PC-3 (cell line): ENCODE results near the gene SEPTIN10. TPM values are rescaled to one million over a fixed set of nuclear protein-coding genes. Genes with fewer than 3 reads are reported as not detected.

Experiments used
- ATAC-seq: fragments of 200-7000 bp; cut with Tn5 transposase; 2 replicates; pipeline ENCODE4 v1.9.1; 2020; ENCODE audit warnings: mild to moderate bottlenecking, moderate library complexity
- Bru-seq: library from RNA; stranded (reverse); fragments of 400-500 nt; gene quantifications from one replicate; lab custom pipeline; 2021; lab: Mats Ljungman, UMichigan
- BruChase-seq, 2 experiments: library from RNA; stranded (reverse); fragments of 400-500 nt; gene quantifications; one replicate each; lab custom pipeline; 2021; lab: Mats Ljungman, UMichigan
- BruUV-seq: library from RNA; stranded (reverse); fragments of 400-500 nt; replicated peaks from 2 replicates; lab custom pipeline; 2021; lab: Mats Ljungman, UMichigan
- CTCF ChIA-PET: fragments of 300-600 bp; sonication (Branson Sonifier 250); formaldehyde crosslinking; loops from one replicate; lab custom pipeline; 2022; ENCODE audit warnings: antibody characterized with exemption; lab: Charles Lee
- POLR2A ChIA-PET: fragments of 300-600 bp; sonication (Branson Sonifier 250); formaldehyde crosslinking; loops from one replicate; lab custom pipeline; 2022; ENCODE audit warnings: antibody characterized with exemption; ENCODE audit not compliant: unreplicated experiment; lab: Charles Lee
- DNase-seq: peaks from one replicate; pipeline ENCODE4 v3.0.0-alpha.2; 2015
- H2AFZ ChIP-seq: fragments of 300-600 bp; sonication (generic); 2 replicates; pipeline ENCODE4 v1.6.0; 2016; ENCODE audit warnings: antibody characterized with exemption, low read length
- H3F3A ChIP-seq: fragments of 300-600 bp; sonication (generic); one replicate; pipeline ENCODE4 v1.6.0; 2017; ENCODE audit warnings: antibody characterized with exemption, low read length, control low read depth, mild to moderate bottlenecking; ENCODE audit not compliant: unreplicated experiment
- H3K27ac ChIP-seq: fragments of 300-600 bp; sonication (generic); 2 replicates; pipeline ENCODE4 v1.5.1; 2016; ENCODE audit warnings: mild to moderate bottlenecking, low read length
- H3K27me3 ChIP-seq: fragments of 300-600 bp; sonication (generic); 2 replicates; pipeline ENCODE4 v1.6.1; 2016; ENCODE audit warnings: low read length, mixed read lengths
- H3K36me3 ChIP-seq: fragments of 300-600 bp; sonication (generic); 2 replicates; pipeline ENCODE4 v1.6.1; 2016; ENCODE audit warnings: low read depth, mixed run types, low read length, mixed read lengths
- H3K4me1 ChIP-seq: fragments of 300-600 bp; sonication (generic); 2 replicates; pipeline ENCODE4 v1.5.1; 2016; ENCODE audit warnings: low read length; ENCODE audit not compliant: insufficient read depth
- H3K4me2 ChIP-seq: fragments of 300-600 bp; sonication (generic); 2 replicates; pipeline ENCODE4 v1.6.0; 2016; ENCODE audit warnings: low read length
- H3K4me3 ChIP-seq: fragments of 300-600 bp; sonication (generic); 2 replicates; pipeline ENCODE4 v1.5.1; 2016; ENCODE audit warnings: mild to moderate bottlenecking, low read length, mixed read lengths
- H3K79me2 ChIP-seq: fragments of 300-600 bp; sonication (generic); 2 replicates; pipeline ENCODE4 v1.6.1; 2017; ENCODE audit warnings: low read length, mixed read lengths
- H3K9ac ChIP-seq: fragments of 300-600 bp; sonication (generic); 2 replicates; pipeline ENCODE4 v1.6.0; 2016; ENCODE audit warnings: mild to moderate bottlenecking, low read length
- H3K9me2 ChIP-seq: fragments of 300-600 bp; sonication (generic); replicated peaks from 2 replicates; pipeline ENCODE4 v1.6.1; 2016; ENCODE audit warnings: mixed run types, low read length, mixed read lengths
- H3K9me3 ChIP-seq: fragments of 300-600 bp; sonication (generic); 2 replicates; pipeline ENCODE4 v1.6.1; 2016; ENCODE audit warnings: low read length, mixed read lengths
- H4K20me1 ChIP-seq: fragments of 300-600 bp; sonication (generic); 2 replicates; pipeline ENCODE4 v1.6.1; 2016; ENCODE audit warnings: low read length, mixed read lengths
- CTCF ChIP-seq: fragments of 300-600 bp; sonication (generic); conservative IDR thresholded peaks from 2 replicates; pipeline ENCODE4 v1.5.1; 2017; ENCODE audit warnings: antibody characterized with exemption, low read depth, mild to moderate bottlenecking, low read length
- EZH2 ChIP-seq: fragments of 300-600 bp; sonication (generic); IDR thresholded peaks from one replicate; pipeline ENCODE4 v1.6.1; 2017; ENCODE audit warnings: antibody characterized with exemption, mild to moderate bottlenecking, low read length; ENCODE audit not compliant: unreplicated experiment
- EZH2phosphoT487 ChIP-seq: fragments of 300-600 bp; sonication (generic); IDR thresholded peaks from 2 replicates; pipeline ENCODE4 v1.6.1; 2018; ENCODE audit warnings: mild to moderate bottlenecking, antibody characterized with exemption, low read length, borderline replicate concordance
- intact Hi-C: fragments of 100-400 bp; cut with micrococcal nuclease; formaldehyde crosslinking; loops from 2 replicates; pipeline ENCODE4 v1.9.0; 2023
- long read RNA-seq: library from polyadenylated mRNA; unstranded; transcript quantifications from one replicate; pipeline ENCODE4 v2.0.0, GENCODE V29; 2021; ENCODE audit not compliant: unreplicated experiment
- total RNA-seq: library from RNA; depleted of rRNA; stranded (reverse); fragments of >200 nt; gene quantifications from 2 replicates; pipeline ENCODE4 v1.2.3, GENCODE V29; 2014; rRNA removed

SEPTIN10 gene
- total RNA-seq = 22.1 and 36.1 TPM in 2 replicates
- percentile 84 among the genes with signal in this experiment for Bru-seq, nascent RNA
- percentile 82 among the genes with signal in this experiment for BruChase-seq, experiment 1, labeled RNA remaining after a 6-hour chase
- percentile 86 among the genes with signal in this experiment for BruChase-seq, experiment 2, labeled RNA remaining after a 2-hour chase
- long read RNA-seq, transcript SEPT10-202 (11 exons, 3,071 nt) = major isoform, 77 of 137 reads
- long read RNA-seq, transcript SEPT10-205 (10 exons, 1,605 nt) = minor isoform, 8 of 137 reads
- long read RNA-seq, partial matches to known transcripts = 17 of 137 reads
- long read RNA-seq, other reads (novel, unspliced or antisense) = 30 of 137 reads

DNA sequence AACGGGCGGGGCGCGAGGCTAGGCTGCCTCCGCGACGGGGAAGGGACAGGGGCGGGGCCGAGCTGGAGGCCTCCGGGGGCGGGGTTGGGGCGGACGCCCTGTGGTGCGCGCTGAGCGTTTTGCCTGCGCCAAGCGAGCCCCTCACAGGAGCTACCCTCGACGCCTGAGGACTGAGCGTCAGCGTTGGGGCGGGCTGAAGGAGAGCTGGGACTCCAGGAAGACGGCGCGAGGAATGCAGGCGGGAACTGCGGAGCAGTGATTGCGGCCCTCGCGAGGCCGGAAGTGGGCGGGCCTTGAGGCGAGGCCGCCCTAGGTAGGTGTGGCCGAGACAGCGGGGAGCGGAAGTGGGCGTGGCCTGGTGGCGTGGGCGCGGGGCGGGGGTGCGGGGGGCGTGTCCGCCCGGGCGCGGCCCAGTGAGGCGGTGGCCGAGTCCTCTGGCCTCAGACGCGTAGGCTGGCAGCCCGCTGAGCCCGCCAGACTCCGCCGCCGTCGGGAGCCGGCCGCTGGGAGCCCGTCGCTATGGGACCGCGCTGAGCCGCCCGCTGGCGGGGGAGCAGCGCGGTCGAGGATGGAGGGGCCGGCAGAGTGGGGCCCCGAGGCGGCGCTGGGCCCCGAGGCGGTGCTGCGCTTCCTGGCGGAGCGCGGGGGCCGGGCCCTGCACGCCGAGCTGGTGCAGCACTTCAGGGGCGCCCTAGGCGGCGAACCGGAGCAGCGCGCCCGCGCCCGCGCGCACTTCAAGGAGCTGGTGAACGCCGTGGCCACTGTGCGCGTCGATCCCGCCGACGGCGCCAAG lies at the start of gene SEPTIN10, which contains the start of gene SOWAHC:
Gene SEPTIN10 (minus strand): TSS at position 45 of the 793 bp plus-strand sequence. CDS start 139 bp downstream, outside the sequence.
Gene SOWAHC (plus strand): TSS at position 443 of the 793 bp plus-strand sequence. CDS start 126 bp downstream, at position 569.
- Histone ChIP-seq H3F3A (no peaks in the 10 kb centered on the region), H3K4me2 (peak within 1 kb of the TSS; percentile 87), H3K9ac (peak within 1 kb of the TSS; percentile 81), H3K4me3 (peak within 1 kb of the TSS; percentile 77), H3K9me2 (no peaks in the 10 kb centered on the region), H3K9me3 (no peaks in the 10 kb centered on the region), H3K79me2 (peaks cover 87% of the 10 kb centered on the region), H3K36me3 (no peaks in the 10 kb centered on the region), H3K27ac (peak within 1 kb of the TSS; percentile 43), H3K27me3 (no peaks in the 10 kb centered on the region), H3K4me1 (peaks cover 49% of the 10 kb centered on the region), H2AFZ (peak within 1 kb of the TSS; percentile 11; the same call in 1 of the 2 replicates), H4K20me1 (peaks cover 37% of the 10 kb centered on the region)
- intact Hi-C loops = no loop called here
- CTCF ChIA-PET = no interaction called here
- ATAC-seq = peak; percentile 82
- TF ChIP-seq EZH2 = no peak
- no peak for TF ChIP-seq EZH2phosphoT487
- TF ChIP-seq CTCF = no peak
- POLR2A ChIA-PET = interaction anchor here (0.6 to 0.9 kb wide), 6 partner anchors 10 to 912 kb away, joined by 3 to 15 read pairs (median 4); no protein-coding TSS in a partner anchor
- no TSS peak for BruUV-seq
- peak; percentile 98 for DNase-seq

- no peaks in the 10 kb centered on the region for H3K9me3 ChIP-seq
- TF ChIP-seq CTCF (peak; percentile 44; the same call in 1 of the 2 replicates), EZH2phosphoT487 (no peak)
- H3K4me2 ChIP-seq = no peak overlapping the region
- H3K27ac ChIP-seq = no peak overlapping the region
- CTCF ChIA-PET = interaction anchor here (1.7 kb wide), 1 partner anchor 116 kb away, joined by 20 read pairs; no protein-coding TSS in a partner anchor
- no TSS peak for BruUV-seq
- no peak overlapping the region for H3K4me3 ChIP-seq
- H3K36me3 ChIP-seq = no peaks in the 10 kb centered on the region
- H4K20me1 ChIP-seq = no peaks in the 10 kb centered on the region
- no peak overlapping the region for H2AFZ ChIP-seq
- intact Hi-C loops = loop anchor here (1.0 kb wide), 1 partner anchor 117 kb away; no protein-coding TSS in a partner anchor
- POLR2A ChIA-PET = interaction anchor here (0.6 kb wide), 1 partner anchor 129 kb away, joined by 5 read pairs; no protein-coding TSS in a partner anchor
- no peaks in the 10 kb centered on the region for H3K79me2 ChIP-seq
- H3K9me2 ChIP-seq = no peaks in the 10 kb centered on the region
- H3K27me3 ChIP-seq = peaks cover 9% of the 10 kb centered on the region; the same call in 1 of the 2 replicates
- H3K9ac ChIP-seq = no peak overlapping the region
- ATAC-seq (peak; percentile 46; the same call in 1 of the 2 replicates), DNase-seq (peak; percentile 25)
- H3F3A ChIP-seq = no peaks in the 10 kb centered on the region
- no peaks in the 10 kb centered on the region for H3K4me1 ChIP-seq
Observed at GRCh38 chr2:109662889-109663288, 49.1 kb upstream of the SEPTIN10 start.
